Thyroid gland (tissue), 4 donors: ENCODE measurements around the gene KRTAP2-1.

Experiments used
- CTCF ChIP-seq, 6 experiments: fragments of 200-600 bp in 3 of 6; fragments of 450-650 bp in 3 of 6; sonication (generic) in 3 of 6; IDR thresholded peaks; one replicate each; pipeline ENCODE4 v1.5.1; 2016 to 2019; ENCODE audit warnings: antibody characterized with exemption in 6 of 6, mild to moderate bottlenecking in 2 of 6, inconsistent platforms in 1 of 6, moderate library complexity in 1 of 6
- POLR2A ChIP-seq, 2 donors: fragments of 450-650 bp; IDR thresholded peaks; one replicate each; pipeline ENCODE4 v1.6.1; 2017; ENCODE audit warnings: antibody characterized with exemption in 2 of 2, mild to moderate bottlenecking in 2 of 2, moderate library complexity in 1 of 2

GRCh38 chr17:41016578-41017215 lies 30.4 kb downstream of the KRTAP2-1 start:
- TF ChIP-seq CTCF (IDR thresholded peaks at IDR 0.05), result no peak
- TF ChIP-seq POLR2A (IDR thresholded peaks at IDR 0.05), result no peak
